NCI-H526 (cell line): ENCODE data around the gene MBLAC2.

ENCODE experiments used
- DNase-seq, 2 experiments: peaks; one replicate each; lab custom pipeline; 2025; lab: John Stamatoyannopoulos, UW

The MBLAC2 gene

GRCh38 chr5:90461288-90461687 lies 13.3 kb downstream of the MBLAC2 start:
- no peak for DNase-seq

GRCh38 chr5:90446961-90447360 lies 27.6 kb downstream of the MBLAC2 start:
- no peak for DNase-seq

DNA sequence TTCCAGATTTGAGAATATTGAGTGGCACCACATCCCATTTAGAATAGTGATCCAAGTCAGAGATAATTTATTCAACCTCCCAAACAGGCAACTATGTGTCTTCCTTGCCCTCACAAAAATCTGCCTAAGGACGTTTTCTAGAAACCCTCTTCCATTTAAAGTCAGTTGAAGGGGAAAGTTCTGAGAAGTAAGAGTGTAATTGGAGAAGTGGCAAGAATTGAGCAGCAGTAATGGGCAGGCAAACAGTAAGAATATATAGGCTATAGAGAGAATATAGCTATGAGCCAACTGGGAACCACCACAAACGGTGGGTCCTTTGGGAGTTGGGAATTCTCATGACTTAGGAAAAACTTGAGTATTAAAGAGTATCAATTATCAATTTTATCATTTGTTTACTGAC lies 33.9 kb downstream of the MBLAC2 start:
- DNase-seq = no peak

- DNase-seq = no peak
Measured at GRCh38 chr5:90438100-90438499, 36.5 kb downstream of the MBLAC2 start.

DNA sequence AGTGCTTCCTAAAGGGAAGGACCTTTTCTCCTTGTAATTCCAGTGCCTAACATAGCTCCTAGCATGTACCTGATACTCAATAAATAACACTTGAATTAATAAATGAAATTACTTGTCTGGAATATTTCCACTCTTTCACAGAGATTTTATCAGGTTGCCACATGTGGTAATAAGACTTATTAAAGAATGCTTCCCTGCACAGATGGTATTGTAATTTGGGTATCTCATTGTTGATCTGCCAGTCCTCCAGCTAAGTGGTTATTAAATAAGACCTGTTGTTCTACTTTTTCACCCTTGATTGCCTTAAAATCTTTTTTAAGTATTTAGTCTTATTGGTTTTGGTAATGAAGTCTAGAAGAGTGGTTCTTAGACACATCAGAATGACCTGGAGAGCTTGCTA lies 36.9 kb downstream of the MBLAC2 start:
- no peak for DNase-seq

DNA sequence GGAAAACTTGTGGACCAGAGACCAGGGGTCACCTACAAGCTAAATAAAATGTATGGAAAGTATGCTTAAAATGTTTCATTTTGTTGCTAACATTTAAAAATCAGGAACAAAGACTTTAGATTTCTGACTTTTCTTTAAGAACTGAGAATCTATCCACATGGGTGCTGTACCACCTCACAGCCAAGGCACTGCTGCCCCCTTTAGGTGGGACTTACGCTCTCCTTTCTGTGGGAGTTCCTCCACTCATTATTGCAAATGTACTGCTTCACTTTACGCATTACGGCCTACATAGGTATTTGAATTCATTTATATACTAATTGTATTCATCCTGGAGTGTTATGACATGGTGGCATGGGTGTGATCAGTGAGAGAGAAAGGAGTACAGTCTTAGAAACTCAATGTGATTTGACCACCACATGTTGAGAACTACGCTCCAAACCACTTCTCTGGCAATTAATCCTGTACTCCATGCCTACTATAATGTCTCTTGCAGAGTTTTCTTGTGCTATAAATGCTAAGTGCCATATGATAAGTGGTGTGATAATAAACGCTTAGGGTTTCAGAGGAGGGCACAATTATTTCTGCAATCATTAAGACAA lies 40.4 kb downstream of the MBLAC2 start:
- peak; percentile 15 to 53 for DNase-seq

DNA sequence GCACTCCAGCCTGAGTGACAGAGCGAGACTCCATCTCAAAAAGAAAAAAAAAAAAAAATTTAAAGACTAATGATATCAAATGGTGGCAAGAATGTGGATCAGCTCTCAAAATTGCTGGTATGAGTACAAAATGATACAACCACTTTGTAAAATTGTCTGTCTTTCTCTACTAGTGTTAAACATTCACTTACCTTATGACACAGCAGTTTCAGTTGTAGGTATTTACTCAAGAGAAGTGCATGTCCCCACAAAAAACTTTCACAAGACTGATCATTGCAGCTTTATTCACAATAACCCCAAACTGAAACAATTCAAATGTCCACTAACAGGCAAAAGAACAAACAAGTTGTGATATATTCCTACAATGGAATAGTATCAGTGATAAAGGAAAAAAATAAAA lies 50.3 kb downstream of the MBLAC2 start:
- no peak for DNase-seq

DNA sequence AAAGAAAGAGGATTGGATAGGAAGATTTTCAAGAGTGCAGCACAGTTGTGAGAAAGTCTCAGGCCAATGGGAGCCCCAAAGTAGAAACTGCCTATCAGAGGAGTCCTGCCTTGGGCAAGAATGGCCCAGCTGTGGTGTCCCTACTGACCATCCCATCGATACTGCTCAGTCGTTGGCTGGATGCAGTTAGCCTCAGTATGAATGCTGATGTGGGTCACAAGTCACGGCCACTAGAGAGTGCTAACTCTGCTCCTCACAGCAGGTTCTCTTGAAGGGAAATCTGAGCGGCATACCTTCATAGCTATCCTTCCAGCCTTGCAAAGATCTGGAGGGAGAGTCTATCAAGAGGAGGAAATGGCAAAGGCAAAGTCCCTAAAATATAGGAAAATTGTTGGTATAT lies 53.4 kb downstream of the MBLAC2 start:
- DNase-seq = peak in 1 of 2 experiments; percentile 2

DNA sequence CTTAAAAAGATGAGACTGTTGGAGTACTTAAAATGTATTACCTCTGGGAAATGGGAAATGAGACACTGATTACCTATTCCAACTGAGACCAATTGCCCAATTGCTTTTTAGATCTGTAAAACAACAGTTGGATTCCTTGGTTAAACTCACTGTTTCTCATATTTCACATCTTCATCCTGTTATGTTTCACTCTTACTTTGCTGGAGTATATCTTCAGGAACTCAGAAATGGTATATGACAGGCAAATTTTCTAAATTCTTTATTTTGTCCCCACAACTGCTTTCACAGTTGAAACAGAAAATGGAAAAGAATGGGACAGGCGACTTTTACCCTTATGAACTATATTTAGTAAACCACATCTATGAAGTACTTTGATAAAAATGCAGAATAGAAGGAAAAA lies 56.4 kb downstream of the MBLAC2 start:
- DNase-seq = no peak

GRCh38 chr5:90410178-90410762 lies 64.3 kb downstream of the MBLAC2 start:
- peak; percentile 11 to 38 for DNase-seq

GRCh38 chr5:90409318-90410177 lies 65.0 kb downstream of the MBLAC2 start, which contains the start of gene CETN3:
Gene CETN3, minus strand, starts transcription at chr5:90409756. Its CDS starts 95 bp downstream, at chr5:90409661.
- DNase-seq = peak; percentile 87 to 97

- DNase-seq = peak in 1 of 2 experiments; percentile 45
Measured at GRCh38 chr5:90408571-90409317, 65.8 kb downstream of the MBLAC2 start.
